PFSK-1 (cell line): ENCODE measurements around the gene LILRA6.

Experiments
- FOXP2 ChIP-seq: optimal IDR thresholded peaks from 2 replicates; pipeline ENCODE3; 2011; ENCODE audit warnings: borderline replicate concordance, control low read depth, inconsistent platforms; ENCODE audit not compliant: insufficient read depth; ENCODE audit errors: extremely low read length, extremely low read depth
- POLR2AphosphoS5 ChIP-seq: IDR thresholded peaks from 2 replicates; pipeline ENCODE4 v1.6.1; 2012; ENCODE audit warnings: low read depth, mild to moderate bottlenecking, control low read depth, low read length, moderate library complexity
- REST ChIP-seq, 2 experiments: IDR thresholded peaks; 2 replicates each; pipeline versions ENCODE4 v1.6.1 to v1.8.0; 2011 to 2012; ENCODE audit warnings: low read depth in 2 of 2, low read length in 2 of 2, control low read depth in 1 of 2, inconsistent platforms in 1 of 2, mild to moderate bottlenecking in 1 of 2, moderate library complexity in 1 of 2; ENCODE audit not compliant: insufficient read depth in 1 of 2
- SIN3A ChIP-seq: IDR thresholded peaks from 2 replicates; pipeline ENCODE4 v1.6.1; 2012; ENCODE audit warnings: mild to moderate bottlenecking, low read length, moderate library complexity, borderline replicate concordance; ENCODE audit not compliant: insufficient read depth
- TAF1 ChIP-seq: IDR thresholded peaks from 2 replicates; pipeline ENCODE4 v1.6.1; 2012; ENCODE audit warnings: low read length, control low read depth, borderline replicate concordance; ENCODE audit not compliant: insufficient read depth

The LILRA6 gene

GRCh38 chr19:54245936-54246335 is 3.3 kb upstream of the LILRA6 start:
- TF ChIP-seq POLR2AphosphoS5 (no peak), REST (IDR thresholded peaks at IDR 0.05; ENCODE audit: insufficient read depth in 1 of 2, low read depth in 2 of 2, low read length in 2 of 2) (no peak), FOXP2 (no peak), TAF1 (no peak), SIN3A (no peak)

DNA sequence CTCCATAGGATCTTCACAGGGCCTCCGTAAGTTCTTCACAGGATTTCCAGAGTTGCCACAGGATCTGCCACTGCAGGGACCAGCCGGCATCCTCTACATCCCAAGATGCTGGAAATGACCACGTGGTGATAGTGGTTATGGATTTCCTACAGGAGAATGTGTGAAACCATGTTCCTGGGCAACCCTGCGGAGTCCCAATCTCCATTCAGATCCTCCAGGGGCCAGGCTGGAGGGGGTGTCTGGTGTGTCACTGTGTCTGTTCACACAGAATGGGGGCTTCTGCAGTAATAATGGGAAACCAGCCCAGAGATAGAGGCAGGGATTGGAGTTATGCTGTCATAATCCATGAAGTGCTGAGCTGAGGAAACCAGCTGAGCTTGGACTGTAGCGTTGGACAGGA is 8.6 kb downstream of the LILRA6 start:
- TF ChIP-seq TAF1 = no peak
- TF ChIP-seq SIN3A = no peak
- no peak for TF ChIP-seq REST (IDR thresholded peaks at IDR 0.05; ENCODE audit: insufficient read depth in 1 of 2, low read depth in 2 of 2, low read length in 2 of 2)
- TF ChIP-seq POLR2AphosphoS5 = no peak
- TF ChIP-seq FOXP2 = no peak

DNA sequence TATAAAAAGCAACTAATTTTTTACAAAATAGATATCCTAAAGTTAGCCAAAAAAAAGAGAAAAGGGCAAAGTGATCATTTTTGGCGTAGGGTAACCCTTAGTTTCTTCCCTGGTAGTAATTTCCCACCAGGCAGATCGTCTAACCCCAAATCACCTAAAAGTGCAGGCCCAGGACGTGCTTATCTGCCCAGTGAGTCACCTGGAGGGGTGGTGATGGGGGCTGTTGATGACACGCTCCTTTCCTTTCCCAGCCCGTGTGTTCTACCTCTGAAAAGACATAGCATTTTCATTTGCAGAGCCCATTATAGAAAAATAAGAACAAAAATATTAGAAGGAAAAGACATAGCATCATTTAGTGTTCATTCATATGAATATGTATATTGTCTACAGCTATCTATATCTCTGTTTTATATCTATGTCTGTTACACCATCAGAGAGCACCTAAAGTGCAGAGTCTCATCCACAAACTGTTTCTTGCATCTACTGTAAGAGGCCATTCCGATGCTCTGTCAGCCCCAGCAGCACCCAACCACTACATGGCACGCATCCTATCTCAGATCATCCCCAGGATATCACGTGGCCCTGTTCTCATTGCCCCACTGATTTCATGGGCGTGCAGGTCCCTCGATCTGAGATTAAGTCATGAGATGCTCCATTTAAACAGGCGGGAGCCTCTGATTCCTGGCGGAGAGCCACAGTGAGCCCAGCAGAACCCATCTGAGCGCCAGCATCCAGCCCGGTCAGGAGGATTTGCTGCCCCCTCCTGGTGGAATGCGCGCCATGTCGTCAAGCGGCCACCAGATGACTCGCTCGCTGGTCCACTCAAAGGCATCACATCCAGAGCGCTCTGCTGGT is 11.3 kb downstream of the LILRA6 start:
- peak; percentile 88 for TF ChIP-seq FOXP2
- TF ChIP-seq POLR2AphosphoS5 = no peak

DNA sequence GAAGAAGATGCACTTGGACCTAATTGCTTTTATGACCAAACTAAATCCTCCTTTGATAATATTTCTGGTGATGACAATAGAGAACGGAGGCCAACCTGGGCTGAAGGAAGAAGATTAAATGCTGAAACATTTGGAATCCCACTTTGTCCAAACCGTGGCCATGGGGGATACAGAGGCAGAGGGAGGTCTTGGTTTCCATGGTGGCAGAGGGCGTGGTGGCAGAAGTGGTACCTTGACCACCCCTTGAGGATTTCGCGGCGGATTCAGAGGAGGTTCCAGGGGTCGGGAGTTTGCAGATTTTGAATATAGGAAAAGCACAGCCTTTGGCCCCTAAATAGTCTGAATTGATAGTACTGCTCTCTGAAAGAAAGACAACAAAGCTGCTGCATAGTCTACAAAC is 12.6 kb downstream of the LILRA6 start:
- TF ChIP-seq SIN3A (no peak), POLR2AphosphoS5 (no peak), TAF1 (no peak), REST (IDR thresholded peaks at IDR 0.05; ENCODE audit: insufficient read depth in 1 of 2, low read depth in 2 of 2, low read length in 2 of 2) (no peak), FOXP2 (no peak)

DNA sequence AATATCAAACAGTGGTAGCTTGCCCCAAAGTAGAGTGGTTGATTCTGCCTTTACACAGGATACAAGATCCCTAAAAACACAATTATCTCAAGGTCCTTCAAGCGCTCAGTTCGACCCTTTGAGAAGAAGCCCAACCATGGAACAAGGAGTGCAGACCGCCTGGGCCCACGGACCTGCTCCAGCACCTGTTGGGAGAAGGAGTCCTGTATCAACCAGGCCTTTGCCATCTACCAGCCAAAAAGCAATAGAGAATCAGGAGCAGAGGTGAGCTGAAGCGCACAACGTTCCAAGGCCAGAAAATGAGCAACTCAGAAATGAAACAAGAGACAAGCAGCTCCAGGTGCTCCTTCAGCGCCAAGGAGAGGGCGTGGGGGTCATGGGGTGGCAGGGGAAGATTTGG is 13.4 kb downstream of the LILRA6 start:
- no peak for TF ChIP-seq REST (IDR thresholded peaks at IDR 0.05; ENCODE audit: insufficient read depth in 1 of 2, low read depth in 2 of 2, low read length in 2 of 2)
- TF ChIP-seq FOXP2 = no peak
- no peak for TF ChIP-seq TAF1
- TF ChIP-seq SIN3A = no peak
- no peak for TF ChIP-seq POLR2AphosphoS5
